Naive thymus-derived CD8-positive, alpha-beta T cell (primary cell): ENCODE measurements around the gene ABCC4. TPM values are rescaled to one million over a fixed set of nuclear protein-coding genes. Genes with fewer than 3 reads are reported as not detected.
A peak's percentile ranks its signal among the peaks of the same experiment; 100 is the strongest.

Source experiments
- ATAC-seq, 2 donors: fragments of 150-1000 bp; cut with Tn5 transposase in 1 of 2; sonication (Bioruptor Pico), chemical (Tn5 transposase) in 1 of 2; 1 replicate in 1 of 2; 2 replicates in 1 of 2; pipeline ENCODE4 v1.10.0; 2021; ENCODE audit warnings: mild to moderate bottlenecking in 2 of 2, moderate library complexity in 2 of 2
- POLR2A ChIA-PET: fragments of 350-600 bp; sonication (Branson Sonifier 250); formaldehyde crosslinking; loops from one replicate; lab custom pipeline; 2021; ENCODE audit warnings: antibody characterized with exemption; lab: Charles Lee
- DNase-seq, 10 donors: peaks; one replicate each; pipeline versions ENCODE4 v3.0.0 to v3.0.0-alpha.2; 2020 to 2022
- H3K27ac Mint-ChIP-seq, 10 donors: one replicate each; pipeline ENCODE4 v1.8.0; 2020 to 2022; ENCODE audit warnings: mild to moderate bottlenecking in 10 of 10, mixed read lengths in 10 of 10, moderate library complexity in 4 of 10, inconsistent platforms in 1 of 10
- H3K27me3 Mint-ChIP-seq, 5 donors: one replicate each; pipeline ENCODE4 v1.8.0; 2021 to 2022; ENCODE audit warnings: mixed read lengths in 5 of 5
- H3K36me3 Mint-ChIP-seq, 3 donors: one replicate each; pipeline ENCODE4 v1.8.0; 2020 to 2022; ENCODE audit warnings: mixed read lengths in 3 of 3, mild to moderate bottlenecking in 2 of 3, inconsistent platforms in 1 of 3
- H3K4me1 Mint-ChIP-seq, 4 donors: one replicate each; pipeline ENCODE4 v1.8.0; 2021 to 2022; ENCODE audit warnings: mixed read lengths in 4 of 4
- H3K4me3 Mint-ChIP-seq, 10 donors: one replicate each; pipeline ENCODE4 v1.8.0; 2020 to 2022; ENCODE audit warnings: mild to moderate bottlenecking in 10 of 10, mixed read lengths in 10 of 10, moderate library complexity in 6 of 10, inconsistent platforms in 1 of 10
- H3K9me3 Mint-ChIP-seq, 9 donors: one replicate each; pipeline ENCODE4 v1.8.0; 2020 to 2022; ENCODE audit warnings: mixed read lengths in 9 of 9, mild to moderate bottlenecking in 3 of 9, inconsistent platforms in 1 of 9, moderate library complexity in 1 of 9
- polyA plus RNA-seq, 3 donors: library from polyadenylated mRNA; unstranded; fragments of 300-500 nt; fragmentation: Illumina TruSeq; gene quantifications; one replicate each; pipeline ENCODE4 v1.2.3, GENCODE V29; 2021
- total RNA-seq, 8 experiments: library from RNA in 2 of 8; stranded (reverse) in 2 of 8; gene quantifications; one replicate each; pipeline ENCODE4 v1.2.3 and lab custom pipeline; 2021 to 2026

Gene ABCC4
- total and polyA plus RNA-seq, 5 experiments from 2014 or later = 3.5 to 9.2 (median 4.4) TPM

GRCh38 chr13:95128045-95128643 lies 173.1 kb downstream of the ABCC4 start:
- POLR2A ChIA-PET = no interaction called here
- H3K9me3 Mint-ChIP-seq = no peaks in the 10 kb centered on the region

GRCh38 chr13:95124959-95125358 lies 176.3 kb downstream of the ABCC4 start:
- DNase-seq (no peak), ATAC-seq (no peak)
- Mint-ChIP-seq H3K4me3 (no peak overlapping the region), H3K36me3 (peaks cover 14 to 22% (median 21%) of the 10 kb centered on the region in 3 donors), H3K27ac (no peak overlapping the region), H3K27me3 (no peaks in the 10 kb centered on the region), H3K9me3 (peaks cover 0 to 2% (median 0%) of the 10 kb centered on the region in 9 donors), H3K4me1 (peaks cover 8 to 13% (median 10%) of the 10 kb centered on the region in 4 donors)
- POLR2A ChIA-PET = interaction anchor here (0.6 kb wide), 1 partner anchor 78 kb away, joined by 4 read pairs; no protein-coding TSS in a partner anchor

More at GRCh38 chr13:95128045-95128643, 173.1 kb downstream of the ABCC4 start:
- Mint-ChIP-seq H3K36me3 (peaks cover 6 to 20% (median 11%) of the 10 kb centered on the region in 3 donors), H3K4me1 (peaks cover 0 to 3% (median under 1%) of the 10 kb centered on the region in 4 donors), H3K4me3 (no peak overlapping the region), H3K27ac (no peak overlapping the region), H3K27me3 (no peaks in the 10 kb centered on the region)
- ATAC-seq (no peak), DNase-seq (no peak)

- Mint-ChIP-seq H3K9me3 (peaks cover 0 to 2% (median 0%) of the 10 kb centered on the region in 9 donors), H3K36me3 (peaks cover 10 to 21% (median 20%) of the 10 kb centered on the region in 3 donors), H3K4me3 (no peak overlapping the region), H3K27ac (peak overlapping the region in 2 of 10 donors; percentile 67), H3K4me1 (peaks cover 8 to 13% (median 10%) of the 10 kb centered on the region in 4 donors), H3K27me3 (no peaks in the 10 kb centered on the region)
- DNase-seq (no peak), ATAC-seq (no peak)
- POLR2A ChIA-PET = no interaction called here
These were observed 177.5 kb downstream of the ABCC4 start for GRCh38 chr13:95123726-95124125.

GRCh38 chr13:95122063-95122462 lies 179.2 kb downstream of the ABCC4 start:
- POLR2A ChIA-PET = no interaction called here
- peaks cover 8 to 25% (median 21%) of the 10 kb centered on the region in 3 donors for H3K36me3 Mint-ChIP-seq
- H3K27me3 Mint-ChIP-seq = no peaks in the 10 kb centered on the region
- peaks cover 0 to 2% (median 0%) of the 10 kb centered on the region in 9 donors for H3K9me3 Mint-ChIP-seq
- H3K4me1 Mint-ChIP-seq = peaks cover 6 to 15% (median 9%) of the 10 kb centered on the region in 4 donors
- no peak overlapping the region for H3K4me3 Mint-ChIP-seq
- H3K27ac Mint-ChIP-seq = peak overlapping the region in 9 of 10 donors; percentile 2 to 86 (median 29)
- ATAC-seq = no peak
- no peak for DNase-seq

GRCh38 chr13:95121516-95121915 lies 179.7 kb downstream of the ABCC4 start:
- H3K4me3 Mint-ChIP-seq = no peak overlapping the region
- peaks cover 8 to 29% (median 21%) of the 10 kb centered on the region in 3 donors for H3K36me3 Mint-ChIP-seq
- ATAC-seq (no peak), DNase-seq (no peak)
- no peaks in the 10 kb centered on the region for H3K27me3 Mint-ChIP-seq
- peaks cover 0 to 2% (median 0%) of the 10 kb centered on the region in 9 donors for H3K9me3 Mint-ChIP-seq
- POLR2A ChIA-PET = no interaction called here
- H3K4me1 Mint-ChIP-seq = peaks cover 6 to 15% (median 9%) of the 10 kb centered on the region in 4 donors
- H3K27ac Mint-ChIP-seq = peak overlapping the region in 6 of 10 donors; percentile 2 to 67 (median 32)

- no peak overlapping the region for H3K4me3 Mint-ChIP-seq
- peak overlapping the region in 1 of 10 donors; percentile 76 for H3K27ac Mint-ChIP-seq
- peaks cover 0 to 2% (median 0%) of the 10 kb centered on the region in 9 donors for H3K9me3 Mint-ChIP-seq
- H3K36me3 Mint-ChIP-seq = peaks cover 8 to 33% (median 21%) of the 10 kb centered on the region in 3 donors
- POLR2A ChIA-PET = no interaction called here
- no peak for ATAC-seq
- no peak for DNase-seq
- H3K27me3 Mint-ChIP-seq = no peaks in the 10 kb centered on the region
- H3K4me1 Mint-ChIP-seq = peaks cover 6 to 15% (median 9%) of the 10 kb centered on the region in 4 donors
These were observed 180.6 kb downstream of the ABCC4 start for GRCh38 chr13:95120650-95121049.

- Mint-ChIP-seq H3K27me3 (no peaks in the 10 kb centered on the region), H3K4me1 (peaks cover 6 to 13% (median 9%) of the 10 kb centered on the region in 4 donors), H3K27ac (peak overlapping the region in 2 of 10 donors; percentile 41 to 58), H3K36me3 (peaks cover 13 to 46% (median 17%) of the 10 kb centered on the region in 3 donors), H3K4me3 (no peak overlapping the region), H3K9me3 (peaks cover 0 to 2% (median 0%) of the 10 kb centered on the region in 9 donors)
- ATAC-seq (no peak), DNase-seq (no peak)
- POLR2A ChIA-PET = no interaction called here
These were observed 182.5 kb downstream of the ABCC4 start for GRCh38 chr13:95118541-95119324.

GRCh38 chr13:95117092-95117491 lies 184.2 kb downstream of the ABCC4 start:
- Mint-ChIP-seq H3K27ac (peak overlapping the region in 1 of 10 donors; percentile 35), H3K9me3 (peaks cover 0 to 1% (median 0%) of the 10 kb centered on the region in 9 donors), H3K27me3 (no peaks in the 10 kb centered on the region), H3K4me3 (no peak overlapping the region), H3K4me1 (peaks cover 3 to 9% (median 4%) of the 10 kb centered on the region in 4 donors), H3K36me3 (peaks cover 8 to 46% (median 17%) of the 10 kb centered on the region in 3 donors)
- POLR2A ChIA-PET = no interaction called here
- ATAC-seq (no peak), DNase-seq (no peak)

GRCh38 chr13:95115525-95115924 lies 185.7 kb downstream of the ABCC4 start:
- POLR2A ChIA-PET = no interaction called here
- Mint-ChIP-seq H3K4me3 (no peak overlapping the region), H3K36me3 (peaks cover 0 to 40% (median 10%) of the 10 kb centered on the region in 3 donors), H3K4me1 (peaks cover 0 to 2% (median under 1%) of the 10 kb centered on the region in 4 donors), H3K27ac (no peak overlapping the region), H3K27me3 (no peaks in the 10 kb centered on the region), H3K9me3 (no peaks in the 10 kb centered on the region)
- DNase-seq = no peak
- ATAC-seq = no peak

GRCh38 chr13:95113601-95114000 lies 187.7 kb downstream of the ABCC4 start:
- peaks cover 0 to 2% (median 0%) of the 10 kb centered on the region in 4 donors for H3K4me1 Mint-ChIP-seq
- no peak overlapping the region for H3K27ac Mint-ChIP-seq
- peaks cover 7 to 43% (median 24%) of the 10 kb centered on the region in 3 donors for H3K36me3 Mint-ChIP-seq
- peaks cover 0 to 6% (median 0%) of the 10 kb centered on the region in 9 donors for H3K9me3 Mint-ChIP-seq
- H3K27me3 Mint-ChIP-seq = no peaks in the 10 kb centered on the region
- POLR2A ChIA-PET = interaction anchor here (0.6 kb wide), 1 partner anchor 221 kb away, joined by 4 read pairs; no protein-coding TSS in a partner anchor
- ATAC-seq = no peak
- no peak for DNase-seq
- no peak overlapping the region for H3K4me3 Mint-ChIP-seq

GRCh38 chr13:95112883-95113282 lies 188.4 kb downstream of the ABCC4 start:
- peaks cover 8 to 40% (median 29%) of the 10 kb centered on the region in 3 donors for H3K36me3 Mint-ChIP-seq
- ATAC-seq (no peak), DNase-seq (no peak)
- H3K4me3 Mint-ChIP-seq = no peak overlapping the region
- H3K9me3 Mint-ChIP-seq = peaks cover 0 to 8% (median 0%) of the 10 kb centered on the region in 9 donors
- no peaks in the 10 kb centered on the region for H3K27me3 Mint-ChIP-seq
- POLR2A ChIA-PET = no interaction called here
- peaks cover 0 to 1% (median 0%) of the 10 kb centered on the region in 4 donors for H3K4me1 Mint-ChIP-seq
- H3K27ac Mint-ChIP-seq = peak overlapping the region in 2 of 10 donors; percentile 10 to 13

- Mint-ChIP-seq H3K4me3 (no peak overlapping the region), H3K36me3 (peaks cover 8 to 36% (median 35%) of the 10 kb centered on the region in 3 donors), H3K27me3 (no peaks in the 10 kb centered on the region), H3K9me3 (peaks cover 0 to 8% (median 0%) of the 10 kb centered on the region in 9 donors), H3K4me1 (no peaks in the 10 kb centered on the region), H3K27ac (no peak overlapping the region)
- POLR2A ChIA-PET = no interaction called here
- DNase-seq (no peak), ATAC-seq (no peak)
These were observed 189.6 kb downstream of the ABCC4 start for GRCh38 chr13:95111608-95112007.
